ENCODE measurements around the gene CREBZF. TPM values are rescaled to one million over a fixed set of nuclear protein-coding genes. Genes with fewer than 3 reads are reported as not detected.

CREBZF gene
- total and polyA plus RNA-seq, 9 of the 15 experiments (the other 6 are each of a cell fraction or from before 2014, with no cell fraction given) = 7.2 to 70.2 (median 40.5) TPM

GRCh38 chr11:85695546-85695945, 30.6 kb upstream of the CREBZF start:
- H3K9me1 ChIP-seq (ENCODE audit: control insufficient read depth, insufficient read depth, low read length) = no peaks in the 10 kb centered on the region
- no peaks in the 10 kb centered on the region for H3K4me1 ChIP-seq (replicated peaks in 1 of 2; ENCODE audit: control insufficient read depth in 2 of 2, insufficient read depth in 2 of 2, low read length in 2 of 2)
- FAIRE-seq (no peak), DNase-seq (ENCODE audit: extremely low read depth in 1 of 4, low spot score in 3 of 4) (no peak), ATAC-seq (no peak)
- ChIA-PET POLR2A (interaction anchor here (0.6 kb wide), 1 partner anchor 9 kb away, joined by 5 read pairs; no protein-coding TSS in a partner anchor), CTCF (ENCODE audit: low intra/inter-chr PET ratio) (no interaction called here)
- BruUV-seq (replicated peaks) = no TSS peak
- no peak overlapping the region for H3K9ac ChIP-seq (ENCODE audit: insufficient read depth in 1 of 2, low read depth in 2 of 2, low read length in 2 of 2)
- 0 out of 5 replicates have a peak, but pooled peaks cover 0 to 5% of the 10 kb centered on the region in 2 experiments for H3K27me3 ChIP-seq (ENCODE audit: control insufficient read depth in 2 of 2, insufficient read depth in 2 of 2, low read length in 2 of 2)
- no peaks in the 10 kb centered on the region for H3K36me3 ChIP-seq (ENCODE audit: control insufficient read depth, insufficient read depth, low read length)
- H3K9me3 ChIP-seq (replicated peaks; ENCODE audit: control insufficient read depth, insufficient read depth, low read depth, low read length) = no peaks in the 10 kb centered on the region
- no peak overlapping the region for H3K4me2 ChIP-seq (ENCODE audit: insufficient read depth, low read length)
- no peak for TF ChIP-seq ZFP36 (IDR thresholded peaks at IDR 0.05; ENCODE audit: low read depth, low read length, partially characterized antibody)
- TF ChIP-seq ZNF324 (CRISPR knock-in tag; IDR thresholded peaks at IDR 0.05) = no peak
- TF ChIP-seq, protein P1, sequence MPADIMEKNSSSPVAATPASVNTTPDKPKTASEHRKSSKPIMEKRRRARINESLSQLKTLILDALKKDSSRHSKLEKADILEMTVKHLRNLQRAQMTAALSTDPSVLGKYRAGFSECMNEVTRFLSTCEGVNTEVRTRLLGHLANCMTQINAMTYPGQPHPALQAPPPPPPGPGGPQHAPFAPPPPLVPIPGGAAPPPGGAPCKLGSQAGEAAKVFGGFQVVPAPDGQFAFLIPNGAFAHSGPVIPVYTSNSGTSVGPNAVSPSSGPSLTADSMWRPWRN (IDR thresholded peaks at IDR 0.05; ENCODE audit: low read depth) = no peak
- no peak for TF ChIP-seq MTA3 (IDR thresholded peaks at IDR 0.05; ENCODE audit: borderline replicate concordance)
- no peak for TF ChIP-seq ZNF584 (CRISPR knock-in tag; IDR thresholded peaks at IDR 0.05; ENCODE audit: low read depth)
- no peaks in the 10 kb centered on the region for H3K79me2 ChIP-seq (ENCODE audit: control insufficient read depth, insufficient read depth, low read length)
- intact Hi-C loops (cut with micrococcal nuclease) = no loop called here
- H4K20me1 ChIP-seq (replicated peaks; ENCODE audit: control insufficient read depth, insufficient read depth, low read length) = no peaks in the 10 kb centered on the region
- H3K4me3 ChIP-seq = no peak overlapping the region
- H2AFZ ChIP-seq (ENCODE audit: low read depth, low read length) = no peak overlapping the region
- in situ Hi-C loops (cut with MboI) = no loop called here
- H3K27ac ChIP-seq (ENCODE audit: extremely low read depth, low read depth, low read length) = no peak overlapping the region

Data from K562 (cell line).